Ovary (tissue), 3 donors: Measurements from ENCODE around the gene APBB2.

Source experiments
- EP300 ChIP-seq: sonication (generic); formaldehyde crosslinking; IDR thresholded peaks from one replicate; pipeline ENCODE4 v1.6.1; 2017; ENCODE audit warnings: antibody characterized with exemption
- POLR2A ChIP-seq: fragments of 450-650 bp; IDR thresholded peaks from one replicate; pipeline ENCODE4 v1.6.1; 2017; ENCODE audit warnings: antibody characterized with exemption, mild to moderate bottlenecking, moderate library complexity
- TF ChIP-seq, protein P1 (sequence below), 3 donors: fragments of 450-650 bp in 2 of 3; fragments of 200-600 bp in 1 of 3; IDR thresholded peaks; one replicate each; pipeline versions ENCODE4 v1.5.1 to v1.8.0; 2016 to 2022; ENCODE audit warnings: antibody characterized with exemption in 3 of 3, mild to moderate bottlenecking in 1 of 3
- donor health status: DM: no; HTN: no; CAD: no.

DNA sequence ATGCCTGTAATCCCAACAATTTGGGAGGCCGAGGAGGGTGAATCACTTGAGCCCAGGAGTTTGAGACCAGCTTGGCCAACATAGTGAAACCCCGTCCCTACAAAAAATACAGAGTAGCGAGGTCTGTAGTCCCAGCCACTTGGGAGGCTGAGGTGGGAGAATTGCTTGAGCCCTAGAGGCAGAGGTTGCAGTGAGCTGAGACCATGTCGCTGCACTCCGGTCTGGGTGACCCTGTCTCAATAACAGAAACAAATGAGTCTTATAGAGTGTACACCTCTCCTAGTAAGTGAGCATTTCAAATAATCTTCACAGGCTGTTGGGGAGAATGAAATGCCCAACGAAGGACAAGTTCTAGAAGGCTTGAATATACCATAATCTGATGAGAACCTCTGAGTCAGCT is 47.9 kb upstream of the APBB2 start:
- TF ChIP-seq, protein P1, sequence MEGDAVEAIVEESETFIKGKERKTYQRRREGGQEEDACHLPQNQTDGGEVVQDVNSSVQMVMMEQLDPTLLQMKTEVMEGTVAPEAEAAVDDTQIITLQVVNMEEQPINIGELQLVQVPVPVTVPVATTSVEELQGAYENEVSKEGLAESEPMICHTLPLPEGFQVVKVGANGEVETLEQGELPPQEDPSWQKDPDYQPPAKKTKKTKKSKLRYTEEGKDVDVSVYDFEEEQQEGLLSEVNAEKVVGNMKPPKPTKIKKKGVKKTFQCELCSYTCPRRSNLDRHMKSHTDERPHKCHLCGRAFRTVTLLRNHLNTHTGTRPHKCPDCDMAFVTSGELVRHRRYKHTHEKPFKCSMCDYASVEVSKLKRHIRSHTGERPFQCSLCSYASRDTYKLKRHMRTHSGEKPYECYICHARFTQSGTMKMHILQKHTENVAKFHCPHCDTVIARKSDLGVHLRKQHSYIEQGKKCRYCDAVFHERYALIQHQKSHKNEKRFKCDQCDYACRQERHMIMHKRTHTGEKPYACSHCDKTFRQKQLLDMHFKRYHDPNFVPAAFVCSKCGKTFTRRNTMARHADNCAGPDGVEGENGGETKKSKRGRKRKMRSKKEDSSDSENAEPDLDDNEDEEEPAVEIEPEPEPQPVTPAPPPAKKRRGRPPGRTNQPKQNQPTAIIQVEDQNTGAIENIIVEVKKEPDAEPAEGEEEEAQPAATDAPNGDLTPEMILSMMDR (IDR thresholded peaks at IDR 0.05), result no peak
- TF ChIP-seq POLR2A (no peak), EP300 (no peak)
